Measurements from ENCODE around the gene PSMB7. TPM values are rescaled to one million over a fixed set of nuclear protein-coding genes. Genes with fewer than 3 reads are reported as not detected.

The PSMB7 gene
- total RNA-seq, 1 donor from 2014 or later, result 73.5 TPM

GRCh38 chr9:124403246-124403645 lies 12.0 kb downstream of the PSMB7 start:
- TF ChIP-seq CTCF (IDR thresholded peaks at IDR 0.05), result no peak
- DNase-seq (no peak), ATAC-seq (no peak)
- H3K4me1 ChIP-seq, result peaks cover 5% of the 10 kb centered on the region
- H3K27me3 ChIP-seq, result no peaks in the 10 kb centered on the region
- H3K4me3 ChIP-seq, result no peak overlapping the region
- H3K27ac ChIP-seq, result no peak overlapping the region
- intact Hi-C loops (cut with DNase I), result loop anchor here (10.0 kb wide), 1 partner anchor 58 kb away; no protein-coding TSS in a partner anchor
- peaks cover 75% of the 10 kb centered on the region for H3K36me3 ChIP-seq
- H3K9me3 ChIP-seq, result no peaks in the 10 kb centered on the region

GRCh38 chr9:124399968-124400940 lies 15.0 kb downstream of the PSMB7 start:
- no peak for DNase-seq
- Histone ChIP-seq H3K27me3 (no peaks in the 10 kb centered on the region), H3K4me3 (no peak overlapping the region), H3K36me3 (peaks cover 59% of the 10 kb centered on the region), H3K9me3 (no peaks in the 10 kb centered on the region), H3K4me1 (peaks cover 5% of the 10 kb centered on the region), H3K27ac (no peak overlapping the region)
- intact Hi-C loops (cut with DNase I), result loop anchor here (10.0 kb wide), 1 partner anchor 55 kb away; no protein-coding TSS in a partner anchor
- TF ChIP-seq CTCF (IDR thresholded peaks at IDR 0.05), result no peak
- no peak for ATAC-seq

DNA sequence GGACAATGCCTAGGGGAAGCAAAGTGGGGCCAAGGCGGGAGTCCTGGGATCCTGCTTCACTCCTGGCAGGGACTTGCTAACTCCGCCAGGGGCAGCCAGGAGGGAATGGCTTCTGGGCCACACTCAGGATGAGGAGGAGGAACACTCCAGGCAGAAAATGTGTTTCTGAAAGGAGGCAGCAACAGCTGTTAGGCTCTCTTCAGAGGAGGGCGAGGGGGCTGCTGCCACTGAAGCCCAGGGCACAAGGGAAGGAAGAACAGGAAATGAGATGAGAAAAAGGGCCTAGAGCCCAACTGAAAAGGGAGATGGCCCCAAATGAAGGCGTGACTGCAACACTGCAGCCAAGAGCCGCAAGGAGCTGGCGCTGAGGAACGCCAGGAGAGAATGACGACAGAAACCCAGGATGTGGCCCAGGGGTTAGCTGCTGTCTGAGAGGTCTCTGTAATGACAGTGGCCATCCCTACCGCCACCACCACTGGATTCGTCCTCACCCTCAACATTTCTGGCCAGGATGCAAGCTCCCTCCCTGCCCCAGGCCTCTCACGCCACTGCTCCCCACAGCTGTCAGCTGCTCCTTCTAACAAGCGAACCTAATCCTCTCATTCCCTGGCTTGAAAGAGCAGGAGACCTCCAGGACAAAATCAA lies 15.8 kb downstream of the PSMB7 start:
- DNase-seq (no peak), ATAC-seq (peak; percentile 36)
- intact Hi-C loops (cut with DNase I), result no loop called here
- Histone ChIP-seq H3K4me3 (no peak overlapping the region), H3K36me3 (peaks cover 51% of the 10 kb centered on the region), H3K9me3 (no peaks in the 10 kb centered on the region), H3K27ac (no peak overlapping the region), H3K4me1 (peaks cover 5% of the 10 kb centered on the region), H3K27me3 (no peaks in the 10 kb centered on the region)
- no peak for TF ChIP-seq CTCF (IDR thresholded peaks at IDR 0.05)

- Histone ChIP-seq H3K27ac (no peak overlapping the region), H3K36me3 (peaks cover 41% of the 10 kb centered on the region), H3K4me3 (no peak overlapping the region), H3K27me3 (no peaks in the 10 kb centered on the region), H3K9me3 (no peaks in the 10 kb centered on the region), H3K4me1 (peaks cover 5% of the 10 kb centered on the region)
- TF ChIP-seq CTCF (IDR thresholded peaks at IDR 0.05), result no peak
- ATAC-seq, result no peak
- intact Hi-C loops (cut with DNase I), result no loop called here
- DNase-seq, result no peak
These were observed 16.9 kb downstream of the PSMB7 start for GRCh38 chr9:124398191-124398935.

DNA sequence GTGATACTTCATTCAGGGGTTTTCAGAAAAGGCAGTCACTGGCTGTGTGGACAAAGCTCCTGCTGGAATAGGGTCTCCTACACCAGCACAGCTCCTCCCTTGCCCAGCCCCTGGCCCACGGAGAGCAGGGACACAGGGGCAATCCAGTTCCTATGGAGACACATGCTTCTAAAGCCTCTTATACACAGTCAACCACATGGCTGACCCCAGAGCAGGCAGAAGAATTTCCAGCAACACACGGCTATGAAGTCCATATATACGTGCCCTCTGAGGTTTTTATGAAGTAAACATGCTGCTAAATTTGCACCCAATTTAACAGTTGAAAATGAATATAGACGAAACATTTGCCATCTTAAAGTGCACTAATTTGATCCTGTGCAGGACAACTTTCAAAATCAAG lies 19.4 kb downstream of the PSMB7 start:
- Histone ChIP-seq H3K4me1 (peaks cover 16% of the 10 kb centered on the region), H3K27ac (no peak overlapping the region), H3K27me3 (no peaks in the 10 kb centered on the region), H3K36me3 (peaks cover 15% of the 10 kb centered on the region), H3K4me3 (no peak overlapping the region), H3K9me3 (no peaks in the 10 kb centered on the region)
- no peak for TF ChIP-seq CTCF (IDR thresholded peaks at IDR 0.05)
- intact Hi-C loops (cut with DNase I), result no loop called here
- ATAC-seq (no peak), DNase-seq (no peak)
